Non-pigmented ciliary epithelial cell (primary cell): Measurements from ENCODE around the gene FANCM.
A peak's percentile ranks its signal among the peaks of the same experiment; 100 is the strongest.

Experiments used
- DNase-seq: peaks from one replicate; pipeline ENCODE4 v3.0.0-alpha.2; 2010; ENCODE audit warnings: low read depth

FANCM gene, protein sequence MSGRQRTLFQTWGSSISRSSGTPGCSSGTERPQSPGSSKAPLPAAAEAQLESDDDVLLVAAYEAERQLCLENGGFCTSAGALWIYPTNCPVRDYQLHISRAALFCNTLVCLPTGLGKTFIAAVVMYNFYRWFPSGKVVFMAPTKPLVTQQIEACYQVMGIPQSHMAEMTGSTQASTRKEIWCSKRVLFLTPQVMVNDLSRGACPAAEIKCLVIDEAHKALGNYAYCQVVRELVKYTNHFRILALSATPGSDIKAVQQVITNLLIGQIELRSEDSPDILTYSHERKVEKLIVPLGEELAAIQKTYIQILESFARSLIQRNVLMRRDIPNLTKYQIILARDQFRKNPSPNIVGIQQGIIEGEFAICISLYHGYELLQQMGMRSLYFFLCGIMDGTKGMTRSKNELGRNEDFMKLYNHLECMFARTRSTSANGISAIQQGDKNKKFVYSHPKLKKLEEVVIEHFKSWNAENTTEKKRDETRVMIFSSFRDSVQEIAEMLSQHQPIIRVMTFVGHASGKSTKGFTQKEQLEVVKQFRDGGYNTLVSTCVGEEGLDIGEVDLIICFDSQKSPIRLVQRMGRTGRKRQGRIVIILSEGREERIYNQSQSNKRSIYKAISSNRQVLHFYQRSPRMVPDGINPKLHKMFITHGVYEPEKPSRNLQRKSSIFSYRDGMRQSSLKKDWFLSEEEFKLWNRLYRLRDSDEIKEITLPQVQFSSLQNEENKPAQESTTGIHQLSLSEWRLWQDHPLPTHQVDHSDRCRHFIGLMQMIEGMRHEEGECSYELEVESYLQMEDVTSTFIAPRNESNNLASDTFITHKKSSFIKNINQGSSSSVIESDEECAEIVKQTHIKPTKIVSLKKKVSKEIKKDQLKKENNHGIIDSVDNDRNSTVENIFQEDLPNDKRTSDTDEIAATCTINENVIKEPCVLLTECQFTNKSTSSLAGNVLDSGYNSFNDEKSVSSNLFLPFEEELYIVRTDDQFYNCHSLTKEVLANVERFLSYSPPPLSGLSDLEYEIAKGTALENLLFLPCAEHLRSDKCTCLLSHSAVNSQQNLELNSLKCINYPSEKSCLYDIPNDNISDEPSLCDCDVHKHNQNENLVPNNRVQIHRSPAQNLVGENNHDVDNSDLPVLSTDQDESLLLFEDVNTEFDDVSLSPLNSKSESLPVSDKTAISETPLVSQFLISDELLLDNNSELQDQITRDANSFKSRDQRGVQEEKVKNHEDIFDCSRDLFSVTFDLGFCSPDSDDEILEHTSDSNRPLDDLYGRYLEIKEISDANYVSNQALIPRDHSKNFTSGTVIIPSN (N-terminal part only)

DNA sequence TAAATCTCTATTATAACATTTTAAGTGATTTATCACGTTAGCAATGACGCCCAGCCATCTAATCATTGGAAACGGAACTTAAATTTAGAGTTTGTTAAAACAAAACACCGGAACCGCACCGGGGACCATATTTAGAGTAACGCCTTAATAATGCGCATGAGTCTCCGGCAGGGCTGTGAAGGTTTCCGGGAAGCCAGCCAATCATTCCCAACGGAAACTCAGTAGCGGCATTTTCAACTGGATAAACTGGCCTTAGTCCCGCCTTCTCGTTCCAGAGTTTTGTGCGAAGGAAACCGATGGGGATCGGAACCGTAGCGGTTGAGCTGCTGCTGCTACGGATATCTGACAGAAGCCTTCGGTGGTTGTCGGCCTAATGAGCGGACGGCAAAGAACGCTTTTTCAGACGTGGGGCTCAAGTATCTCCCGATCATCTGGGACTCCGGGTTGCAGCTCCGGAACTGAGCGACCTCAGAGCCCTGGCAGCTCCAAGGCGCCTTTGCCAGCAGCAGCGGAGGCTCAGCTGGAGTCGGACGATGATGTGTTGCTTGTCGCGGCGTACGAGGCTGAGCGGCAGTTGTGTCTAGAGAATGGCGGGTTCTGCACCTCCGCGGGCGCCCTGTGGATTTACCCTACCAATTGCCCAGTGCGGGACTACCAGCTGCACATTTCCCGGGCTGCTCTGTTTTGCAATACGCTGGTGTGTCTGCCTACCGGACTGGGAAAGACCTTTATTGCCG lies at the start of gene FANCM:
FANCM (plus strand) TSS at position 272 of the 737 bp plus-strand sequence; CDS start at position 374, 102 bp downstream.
- peak; percentile 93 for DNase-seq

DNA sequence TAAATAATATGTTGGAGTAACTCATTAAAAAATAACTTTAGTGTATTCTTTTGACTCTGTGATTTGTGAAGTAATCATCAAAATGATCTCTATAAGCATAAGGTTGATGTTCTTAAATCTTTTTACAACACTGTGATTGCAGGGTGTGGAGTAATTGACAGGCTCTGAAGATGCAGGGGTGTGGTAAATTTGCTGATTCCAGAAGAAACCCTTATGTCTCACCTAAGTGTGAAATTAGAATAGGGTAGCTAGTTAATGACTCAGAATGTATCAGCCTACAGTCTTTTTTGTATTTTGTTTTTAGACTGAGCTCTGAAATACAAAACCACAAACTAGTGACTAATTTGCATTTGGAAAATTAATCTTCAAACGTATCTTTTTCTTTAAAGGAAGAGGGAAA lies 45.9 kb upstream of the FANCM start:
- DNase-seq: no peak

DNA sequence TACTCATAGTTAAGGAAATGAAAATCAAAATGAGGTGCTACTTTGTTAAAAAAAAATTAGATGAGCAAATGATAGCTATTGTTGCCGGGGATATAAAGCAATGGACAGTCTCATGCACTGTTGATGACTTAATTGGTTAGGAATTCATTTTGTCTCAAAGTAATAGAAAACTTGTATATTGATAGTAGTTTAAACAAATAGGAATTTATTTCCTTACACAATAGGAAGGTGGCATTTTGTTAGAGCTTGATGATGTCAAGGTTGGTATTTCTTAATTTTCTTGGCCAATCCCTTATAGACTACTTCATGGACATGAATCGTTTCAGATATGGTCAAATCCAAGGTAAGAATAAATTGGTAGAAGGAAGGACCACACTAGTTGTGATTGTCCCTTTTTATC lies 44.0 kb upstream of the FANCM start:
- DNase-seq: no peak

DNA sequence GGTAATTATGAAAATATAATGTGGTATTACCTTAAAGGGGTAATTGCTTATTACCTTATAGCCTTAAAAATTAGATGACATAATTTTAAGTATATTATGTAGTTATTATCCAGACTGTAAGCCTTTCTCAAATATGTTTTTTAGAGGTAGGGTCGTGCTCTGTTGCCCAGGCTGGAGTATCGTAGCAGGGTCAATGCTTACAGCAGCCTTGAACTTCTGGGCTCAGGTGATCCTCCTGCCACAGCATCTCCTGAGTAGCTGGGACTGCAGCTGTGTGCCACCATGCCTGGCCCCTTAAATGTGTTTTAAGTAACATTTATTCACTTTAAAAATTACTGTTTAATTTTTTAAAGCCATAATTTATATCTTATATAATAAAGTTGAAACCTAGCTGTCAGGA lies 41.5 kb upstream of the FANCM start:
- no peak for DNase-seq

DNA sequence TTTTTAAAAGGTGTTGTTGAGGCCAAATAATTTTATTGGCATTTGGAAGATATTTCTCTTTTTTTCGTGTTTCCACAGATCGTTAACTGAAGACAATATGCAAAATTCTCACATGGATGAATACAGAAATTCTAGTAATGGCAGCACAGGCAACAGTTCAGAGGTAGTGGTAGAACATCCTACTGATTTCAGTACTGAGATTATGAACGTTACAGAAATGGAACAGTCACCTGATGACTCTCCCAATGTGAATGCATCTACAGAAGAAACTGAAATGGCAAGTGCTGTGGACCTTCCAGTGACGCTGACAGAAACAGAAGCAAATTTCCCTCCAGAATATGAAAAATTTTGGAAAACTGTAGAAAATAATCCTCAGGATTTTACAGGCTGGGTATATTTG lies 40.6 kb upstream of the FANCM start:
- DNase-seq: no peak

DNA sequence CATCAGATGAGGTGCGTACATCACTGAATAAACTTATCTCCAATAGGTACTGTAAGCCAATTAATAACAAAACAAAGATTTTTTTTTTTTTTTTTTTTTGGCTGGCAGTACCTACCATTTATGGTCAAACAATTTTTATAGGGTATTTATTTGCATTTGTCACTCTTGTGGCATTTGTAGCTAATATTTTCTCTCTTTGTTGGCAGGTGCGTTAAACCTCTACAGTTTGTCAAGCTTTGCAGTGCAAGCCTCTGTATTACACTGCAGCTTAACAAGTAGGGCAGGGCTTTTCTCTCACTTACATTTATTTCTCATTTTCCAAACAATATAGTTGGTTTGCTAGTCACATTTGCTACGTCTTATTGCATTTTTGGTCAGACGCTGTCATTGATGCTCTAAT lies 39.5 kb upstream of the FANCM start:
- DNase-seq: no peak

DNA sequence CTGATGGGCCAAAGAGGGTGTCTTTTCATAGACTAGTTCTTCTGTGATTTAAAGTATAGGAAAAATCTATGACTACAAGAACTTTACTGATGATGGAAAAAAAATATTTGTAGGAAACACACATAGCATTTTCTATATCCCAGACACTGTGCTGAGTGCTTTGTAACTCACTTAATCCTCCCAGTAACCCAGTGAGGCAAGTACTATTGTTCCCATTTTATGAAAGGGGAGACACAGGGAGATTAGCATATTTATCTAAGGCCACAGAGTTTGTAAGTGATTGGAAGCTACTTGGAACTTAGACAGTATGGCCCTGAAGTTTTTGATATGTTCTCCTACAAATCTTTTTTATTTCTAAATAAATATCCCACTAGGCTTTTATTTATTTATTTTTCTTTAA lies 31.9 kb upstream of the FANCM start:
- DNase-seq: no peak

DNA sequence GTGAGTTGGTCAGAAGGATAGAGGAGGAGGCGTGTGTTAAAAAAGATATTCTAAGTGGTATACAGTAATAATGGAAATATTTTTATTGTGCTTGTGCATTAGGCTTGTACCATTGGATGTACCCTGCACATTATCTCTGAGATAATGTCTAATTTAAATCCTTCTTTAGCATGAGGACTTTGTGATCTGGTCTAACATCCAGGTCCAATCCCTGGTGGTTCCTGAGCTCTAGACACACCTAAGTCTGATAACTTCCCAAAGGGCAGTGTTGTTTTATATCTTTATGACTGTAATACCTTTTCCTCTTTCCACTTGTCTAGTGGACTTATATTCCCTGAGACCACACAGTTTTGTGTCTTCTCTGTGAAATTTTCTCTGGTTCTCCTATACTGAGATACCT lies 31.2 kb upstream of the FANCM start:
- DNase-seq: no peak

DNA sequence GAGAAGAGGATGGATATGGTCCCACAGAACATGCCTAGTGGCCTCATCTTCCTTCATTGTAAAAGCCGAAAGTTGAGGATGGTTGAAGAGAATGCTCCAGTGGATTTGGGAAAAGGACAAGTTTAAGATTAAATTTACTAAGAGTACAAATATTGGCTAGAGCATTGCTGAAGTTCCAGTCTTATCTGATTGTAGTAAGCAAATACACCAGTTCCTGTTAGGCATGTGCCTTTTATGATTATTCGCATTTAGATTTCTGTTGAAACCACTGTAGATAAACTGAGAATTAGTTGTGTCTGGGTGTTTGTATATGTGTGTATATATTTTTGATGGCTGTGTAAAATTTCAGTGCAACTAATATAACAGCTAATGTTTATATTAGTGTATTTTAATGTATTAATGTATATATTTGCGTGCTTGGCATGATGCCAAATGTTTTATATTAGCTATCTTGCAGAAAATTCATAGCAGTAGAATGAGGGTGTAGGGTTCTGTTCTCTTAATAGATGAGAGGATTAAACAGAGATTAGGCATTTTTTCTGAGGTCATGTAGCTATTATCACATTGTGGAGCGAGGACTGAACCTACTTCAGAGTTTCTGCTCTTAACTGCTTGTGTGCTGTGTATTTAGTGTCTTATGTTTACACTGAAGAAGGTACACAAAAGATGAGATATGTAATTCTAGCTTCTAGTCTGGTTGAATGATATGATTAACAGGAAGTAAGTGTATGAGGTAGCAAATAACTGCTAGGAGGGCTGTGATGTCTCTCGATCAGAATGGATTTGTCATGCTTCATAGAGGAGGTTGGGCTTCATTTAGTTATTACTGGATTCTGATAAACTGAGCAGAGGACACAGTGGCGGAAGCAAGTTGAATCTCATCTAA lies 22.6 kb upstream of the FANCM start:
- DNase-seq: no peak

DNA sequence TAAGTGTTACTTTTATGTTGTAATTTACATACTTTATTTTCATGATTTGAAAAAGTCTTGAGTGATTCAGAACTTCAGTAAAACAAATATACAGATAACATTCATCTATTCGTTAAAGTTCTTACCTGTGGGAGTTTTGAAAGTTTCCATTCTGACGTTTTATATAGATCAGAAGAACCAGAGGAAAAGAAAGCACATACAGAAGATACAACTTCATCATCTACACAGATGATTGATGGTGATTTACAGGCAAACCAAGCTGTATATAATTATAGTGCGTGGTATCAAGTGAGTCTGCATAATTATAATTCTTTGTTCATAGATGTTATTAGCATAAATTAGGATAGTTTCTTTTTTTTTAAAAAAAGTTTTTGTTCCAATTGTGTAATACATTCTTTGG lies 21.4 kb upstream of the FANCM start:
- no peak for DNase-seq

DNA sequence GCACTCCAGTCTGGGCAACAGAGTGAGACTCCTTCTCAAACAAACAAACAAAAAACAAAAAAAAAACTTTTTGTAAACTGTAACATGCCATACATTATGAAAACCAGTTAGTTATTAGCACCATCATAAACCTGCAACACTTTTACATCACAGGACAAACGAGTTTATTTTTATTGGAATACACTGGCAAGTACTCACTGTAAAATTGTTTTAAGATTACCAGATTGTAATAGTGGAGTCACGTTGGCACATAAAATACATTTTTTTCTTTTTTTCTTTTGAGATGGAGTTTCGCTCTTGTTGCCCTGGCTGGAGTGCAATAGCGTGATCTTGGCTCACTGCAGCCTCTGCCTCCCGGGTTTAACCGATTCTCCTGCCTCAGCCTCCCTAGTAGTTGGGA lies 17.1 kb upstream of the FANCM start:
- no peak for DNase-seq

DNA sequence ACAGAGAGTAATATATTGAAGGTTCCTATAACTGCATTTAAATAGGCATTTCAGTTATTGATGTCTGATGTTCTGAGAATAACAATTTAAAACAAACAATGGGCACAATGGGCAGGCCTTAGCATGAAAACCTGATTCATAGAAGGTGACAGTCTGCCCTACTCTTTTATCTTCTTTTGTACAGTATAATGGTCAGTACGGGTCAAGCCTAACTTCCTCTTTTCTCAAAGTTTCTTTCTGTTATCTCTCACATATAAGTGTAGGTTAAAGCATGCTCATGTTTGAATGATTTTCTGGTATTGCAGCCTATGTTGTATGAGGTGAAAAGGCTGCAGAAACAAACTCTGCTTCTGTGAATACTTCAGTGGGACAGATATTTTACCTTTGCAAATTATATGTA lies 15.6 kb upstream of the FANCM start:
- no peak for DNase-seq

DNA sequence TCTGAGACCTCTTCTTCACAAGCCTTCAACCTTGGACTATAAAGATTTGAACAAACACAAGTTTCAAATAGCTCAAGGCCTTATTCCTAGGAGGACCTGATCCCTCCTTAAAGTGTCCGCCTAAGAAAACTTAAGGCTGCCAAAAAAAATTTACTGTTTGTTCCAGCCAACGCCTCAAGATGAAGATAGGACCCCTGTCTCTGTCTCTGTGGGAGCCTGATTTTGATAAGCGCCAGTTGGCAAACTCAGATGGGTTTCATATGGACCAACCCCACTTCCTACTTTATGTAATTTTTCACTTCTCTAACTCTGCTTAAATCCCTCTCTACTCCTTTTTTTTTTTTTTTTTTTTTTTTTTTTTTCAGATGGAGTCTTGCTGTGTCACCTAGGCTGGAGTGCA lies 12.5 kb upstream of the FANCM start:
- no peak for DNase-seq

DNA sequence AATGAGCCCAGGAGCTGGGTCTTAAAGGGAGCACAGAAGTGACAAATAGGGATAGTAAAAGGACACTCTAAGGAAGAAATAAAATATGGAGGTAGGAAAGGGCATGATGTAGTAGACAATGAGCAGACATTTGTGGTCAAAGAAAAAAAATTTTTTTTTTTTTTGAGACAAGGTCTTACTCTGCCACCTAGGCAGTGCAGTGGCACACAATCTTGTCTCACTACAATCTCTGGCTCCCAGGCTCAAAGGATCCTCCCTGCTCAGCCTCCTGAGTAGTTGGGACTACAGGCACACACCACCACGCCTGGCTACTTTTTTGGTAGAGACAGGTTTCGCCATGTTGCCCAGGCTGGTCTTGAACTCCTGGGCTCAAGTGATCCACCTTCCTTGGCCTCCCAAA lies 10.0 kb upstream of the FANCM start:
- no peak for DNase-seq

DNA sequence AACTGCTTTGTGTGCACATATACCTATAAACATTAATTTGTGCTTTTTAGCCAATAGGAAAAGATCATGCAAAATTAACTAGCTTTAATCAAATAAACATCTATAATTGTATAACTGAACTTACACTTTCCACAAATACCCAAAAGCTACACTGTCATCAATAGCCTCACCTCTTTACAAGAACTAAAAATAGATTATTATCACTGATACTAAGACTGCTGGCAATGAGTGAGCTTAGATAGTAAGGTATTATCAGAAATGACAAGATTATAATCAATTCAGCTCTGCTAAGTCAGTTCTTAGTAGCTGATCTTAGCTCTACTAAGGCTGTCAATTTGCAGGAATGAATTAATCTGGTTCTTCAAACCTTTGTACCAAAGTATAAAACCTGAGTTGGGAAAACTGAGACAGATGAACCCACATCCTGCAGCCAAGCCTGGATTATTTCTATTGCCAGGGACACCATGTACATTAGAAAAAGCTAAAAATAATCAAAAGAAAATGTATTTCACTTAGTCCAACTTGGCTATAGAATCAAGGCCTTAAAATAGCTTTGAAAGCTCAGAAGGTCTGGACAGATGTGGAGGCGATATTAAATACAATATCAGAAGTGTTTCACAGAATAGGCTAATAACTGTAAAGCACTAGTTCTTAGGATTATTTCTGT lies 6.6 kb upstream of the FANCM start:
- no peak for DNase-seq

DNA sequence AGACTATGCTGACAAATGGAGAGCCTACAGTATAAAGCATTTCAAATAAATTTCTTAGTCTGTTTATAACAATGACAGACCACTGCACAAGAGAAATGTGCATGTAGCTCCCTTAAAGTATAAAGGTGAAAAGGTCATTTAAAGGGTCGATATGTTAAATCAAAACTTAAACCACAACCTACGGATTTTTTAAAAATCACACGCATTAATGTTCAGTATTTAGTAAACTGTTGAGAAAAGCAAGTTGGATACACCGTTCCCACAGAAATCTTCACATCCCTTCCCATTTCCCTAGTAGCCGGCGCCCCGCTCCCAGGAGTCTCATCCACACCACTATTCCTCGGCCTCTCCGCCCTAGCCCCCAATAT lies 2.1 kb upstream of the FANCM start:
- no peak for DNase-seq

DNA sequence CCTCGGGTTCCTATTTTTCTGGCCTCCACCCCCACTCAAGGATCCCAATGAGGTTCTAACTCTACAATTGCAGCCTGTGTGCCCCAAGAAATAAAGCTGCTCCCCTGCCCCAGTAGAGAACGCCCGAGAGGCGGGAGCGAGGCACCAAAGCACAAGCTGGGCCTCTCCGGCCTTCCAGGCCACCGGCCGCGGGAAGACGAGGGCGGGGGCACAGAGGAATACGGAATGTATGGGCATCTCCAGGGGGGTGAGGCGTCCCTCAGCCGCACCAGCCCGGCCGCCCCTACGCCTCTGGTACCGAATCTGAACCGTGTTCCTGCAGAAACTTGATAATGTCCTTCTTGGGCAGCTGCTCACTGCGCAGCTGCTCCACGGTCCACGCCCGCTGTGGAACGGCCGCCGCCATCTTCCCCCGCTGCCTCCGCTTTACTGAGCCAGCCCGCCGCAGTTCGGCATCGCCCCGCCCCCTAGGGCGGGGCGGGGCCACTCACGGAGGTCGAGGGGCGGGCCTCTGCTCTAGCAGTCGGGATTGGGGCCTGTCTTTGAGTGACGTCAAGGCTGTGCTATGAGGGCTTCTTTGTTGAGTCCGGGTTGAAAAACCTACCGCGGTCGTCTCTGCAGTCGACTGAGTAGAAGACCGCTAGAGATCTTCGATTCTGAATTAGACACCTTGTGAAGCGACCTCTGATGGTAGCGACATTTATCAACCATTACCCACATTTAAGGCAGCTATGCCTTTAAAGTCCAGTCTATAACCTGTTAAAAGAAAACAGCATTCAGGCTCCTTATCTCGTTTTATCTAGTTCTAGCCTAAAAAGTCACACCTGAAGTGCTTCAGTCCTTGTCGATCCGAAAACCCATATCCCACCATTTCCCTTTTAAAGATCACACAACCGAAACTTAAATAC lies 1.4 kb upstream of the FANCM start, which contains the start of gene FKBP3:
FKBP3 (minus strand) TSS at position 431 of the 908 bp plus-strand sequence; CDS start at position 406, 25 bp downstream.
- peak; percentile 97 for DNase-seq

DNA sequence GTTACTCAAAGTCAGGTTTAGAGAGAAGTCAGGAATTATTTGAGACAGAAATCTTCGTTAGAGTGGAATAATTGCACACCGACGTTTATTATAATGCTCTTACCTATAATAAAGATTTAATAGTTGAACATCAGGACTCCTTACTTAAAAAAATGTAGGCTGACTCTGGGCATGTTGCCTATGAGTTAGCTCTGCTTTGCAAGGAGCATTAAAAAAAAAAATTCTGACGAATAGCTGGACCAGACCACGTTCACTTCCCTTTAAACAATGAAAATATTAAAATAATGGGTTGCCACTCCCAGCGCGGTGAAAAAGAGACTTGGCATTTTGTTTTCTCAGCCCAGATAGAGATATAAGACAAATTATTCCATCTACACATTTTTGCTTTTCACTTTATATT lies 574 bp upstream of the FANCM start:
- DNase-seq: no peak

DNA sequence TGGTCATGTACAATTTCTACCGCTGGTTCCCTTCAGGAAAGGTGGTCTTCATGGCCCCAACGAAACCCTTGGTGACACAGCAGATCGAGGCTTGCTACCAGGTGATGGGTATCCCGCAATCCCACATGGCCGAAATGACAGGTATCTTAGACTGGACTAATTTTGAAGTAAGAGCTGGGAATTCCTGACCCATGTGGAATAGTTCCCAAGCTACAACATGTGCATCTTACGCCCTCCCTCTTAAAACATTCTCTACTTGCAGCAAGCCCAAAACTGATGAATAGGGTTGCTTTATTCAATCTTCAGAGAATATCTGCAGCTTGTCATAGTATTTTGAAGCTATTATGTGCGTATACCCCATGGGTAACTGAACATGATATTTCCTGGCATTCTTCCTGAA lies 669 bp downstream of the FANCM start:
- no peak for DNase-seq
